Measurements from ENCODE around the gene LLPH.

LLPH gene

DNA sequence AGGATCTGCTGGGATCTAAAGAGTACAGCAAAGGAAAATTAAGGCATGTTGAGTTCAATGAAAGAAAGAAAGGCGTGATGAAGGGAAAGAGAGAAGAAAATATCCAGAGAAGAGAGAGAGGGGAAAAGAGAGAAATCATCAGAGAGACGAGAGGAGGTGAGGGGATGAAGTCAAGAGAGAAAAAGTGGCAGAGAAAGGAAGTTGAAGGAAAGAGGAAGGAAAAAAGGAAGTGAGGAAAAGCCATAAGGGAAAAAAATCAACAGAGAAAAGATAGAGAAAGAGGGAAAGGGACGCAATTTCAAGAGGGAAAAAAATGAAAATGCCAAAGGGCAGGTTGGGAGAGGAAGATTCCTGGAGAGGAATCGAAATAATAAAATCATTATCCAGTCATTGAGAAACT, 40.4 kb downstream of the LLPH start:
- no peak for DNase-seq (ENCODE audit: low read depth)

DNA sequence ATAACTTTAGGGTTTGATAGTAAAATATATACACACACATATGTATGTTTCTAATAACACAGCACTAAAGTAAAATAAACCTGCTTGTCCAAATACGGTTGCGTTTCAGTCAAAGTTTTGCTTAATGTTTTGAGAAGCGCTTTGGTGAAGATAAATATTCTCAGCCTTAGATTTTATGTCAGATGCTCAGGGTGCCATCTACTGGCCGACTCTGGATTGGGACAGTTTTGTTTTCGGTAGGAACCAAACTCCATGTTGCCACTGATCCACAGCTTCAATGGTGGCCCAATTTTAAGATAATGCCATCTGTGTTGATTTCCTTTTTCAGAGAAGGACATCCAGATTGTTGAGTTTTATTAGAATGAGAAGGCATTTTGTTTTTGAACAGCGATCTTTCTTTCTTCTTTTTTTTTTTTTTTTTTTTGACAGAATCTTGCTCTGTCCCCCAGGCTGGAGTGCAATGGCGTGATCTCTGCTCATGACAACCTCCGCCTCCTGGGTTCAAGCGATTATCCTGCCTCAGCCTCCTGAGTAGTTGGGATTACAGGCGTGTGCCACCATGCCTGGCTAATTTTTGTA, 43.1 kb downstream of the LLPH start:
- no peak for DNase-seq (ENCODE audit: low read depth)

DNA sequence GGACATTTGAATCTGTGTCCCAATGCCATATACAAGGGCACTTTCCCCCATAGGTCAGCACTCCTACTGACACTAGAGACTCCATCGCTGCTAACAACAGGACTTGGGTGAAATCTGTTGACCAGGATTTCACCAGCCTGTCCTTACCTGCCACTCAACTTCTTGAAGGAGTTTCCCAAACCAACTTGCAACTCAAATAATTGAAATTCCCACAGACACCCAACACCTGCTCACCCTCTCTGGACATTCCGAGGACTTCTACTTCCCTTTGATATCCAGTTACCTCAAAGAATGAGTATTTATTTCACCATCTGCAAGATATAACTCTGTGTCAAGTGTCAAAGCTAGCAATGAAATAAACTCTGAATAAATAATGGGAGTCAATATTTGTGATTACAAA, 44.6 kb downstream of the LLPH start:
- DNase-seq (ENCODE audit: low read depth), result no peak

DNA sequence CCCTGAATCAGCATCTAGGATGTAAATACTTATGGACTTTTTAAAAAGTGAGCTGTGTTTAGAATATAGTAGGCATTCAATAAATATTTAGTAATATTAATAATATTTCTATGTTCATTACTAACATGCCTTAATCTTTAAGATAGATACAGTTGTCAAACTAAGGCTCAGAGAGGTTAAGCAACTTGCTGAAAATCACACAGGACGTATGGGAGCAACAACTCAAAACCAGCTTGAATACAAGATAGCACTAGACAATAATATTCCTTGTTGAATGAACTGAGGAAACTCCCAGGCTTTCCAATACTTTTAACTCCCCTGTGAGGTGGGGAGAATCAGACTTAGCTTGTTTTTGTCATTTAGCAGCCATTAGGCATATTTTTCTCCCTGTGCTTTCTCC, 45.3 kb downstream of the LLPH start:
- DNase-seq (ENCODE audit: low read depth), result no peak

DNA sequence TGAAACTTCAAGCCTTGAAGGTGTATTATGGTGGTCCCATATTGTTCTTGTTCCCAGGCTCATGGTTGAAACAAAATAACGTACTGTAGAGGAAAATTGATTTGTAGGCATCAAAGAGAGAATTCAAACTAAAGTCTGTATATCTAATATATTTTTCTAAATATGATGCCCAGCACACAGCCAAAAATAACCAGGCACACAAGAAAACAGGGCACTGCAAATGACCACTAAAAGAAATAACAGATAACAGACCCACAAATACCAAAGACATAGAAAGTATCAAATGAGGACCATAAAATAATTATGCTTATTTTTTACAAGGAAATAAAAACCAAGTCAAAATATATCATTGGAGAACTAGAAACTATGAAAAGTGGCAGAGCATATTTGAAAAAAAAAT, 46.8 kb downstream of the LLPH start:
- DNase-seq (ENCODE audit: low read depth), result no peak

DNA sequence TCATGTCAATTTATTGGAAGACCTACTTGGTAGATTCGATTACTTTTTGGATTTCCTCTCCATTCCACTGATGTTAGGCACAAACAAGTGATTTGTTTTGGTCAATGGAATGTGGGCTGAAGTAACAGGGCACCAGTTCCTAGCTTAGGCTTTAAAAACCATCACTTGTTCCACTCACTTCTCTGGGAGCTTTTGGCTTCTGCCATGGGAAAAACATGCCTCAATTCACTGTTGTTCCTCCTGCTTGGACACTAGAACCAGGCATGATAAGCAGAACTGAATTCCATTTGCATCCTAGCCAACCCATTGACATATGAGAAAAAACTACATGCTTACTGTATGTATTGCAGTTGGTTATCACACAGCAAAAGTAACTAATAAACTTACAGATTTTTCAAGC, 47.8 kb downstream of the LLPH start:
- DNase-seq (ENCODE audit: low read depth), result no peak

DNA sequence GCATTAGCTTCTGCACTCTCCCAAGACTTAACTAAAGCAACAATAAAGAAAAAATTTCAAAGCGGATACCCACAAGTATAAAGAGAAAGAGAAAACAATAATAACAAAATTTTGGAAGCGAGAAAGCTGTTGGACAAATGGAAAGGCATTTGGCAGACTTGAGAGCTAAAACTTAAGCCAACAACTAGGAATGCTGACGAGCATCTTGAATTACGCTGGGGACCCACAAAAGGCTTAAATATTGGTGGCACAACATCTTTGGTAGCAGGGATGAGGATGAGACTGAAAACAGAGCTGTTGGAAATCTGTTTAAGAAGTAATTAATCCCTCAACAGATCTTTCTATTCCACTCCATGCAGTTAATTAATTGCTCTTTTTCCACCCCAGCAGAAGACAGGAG, 49.8 kb downstream of the LLPH start:
- no peak for DNase-seq (ENCODE audit: low read depth)

DNA sequence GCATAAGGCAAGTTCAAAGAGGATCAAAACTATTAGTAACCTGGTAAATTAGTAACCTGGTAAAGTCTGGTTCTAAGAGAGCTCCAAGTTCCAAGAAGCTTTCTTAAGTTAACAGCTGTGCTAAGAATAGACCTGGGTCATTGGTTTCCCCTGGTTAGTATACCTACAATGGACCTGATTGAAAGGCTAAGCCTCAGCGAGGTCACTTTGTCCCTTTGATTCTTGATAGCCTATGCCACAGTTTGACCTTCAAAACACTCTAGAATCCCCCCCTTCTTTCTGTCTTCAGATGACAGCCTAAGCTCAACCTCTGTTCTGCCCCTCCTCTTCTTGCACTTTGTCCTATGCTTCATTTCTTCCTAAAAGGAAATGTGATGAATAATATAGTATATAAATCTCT, 53.0 kb downstream of the LLPH start:
- DNase-seq (ENCODE audit: low read depth), result no peak

DNA sequence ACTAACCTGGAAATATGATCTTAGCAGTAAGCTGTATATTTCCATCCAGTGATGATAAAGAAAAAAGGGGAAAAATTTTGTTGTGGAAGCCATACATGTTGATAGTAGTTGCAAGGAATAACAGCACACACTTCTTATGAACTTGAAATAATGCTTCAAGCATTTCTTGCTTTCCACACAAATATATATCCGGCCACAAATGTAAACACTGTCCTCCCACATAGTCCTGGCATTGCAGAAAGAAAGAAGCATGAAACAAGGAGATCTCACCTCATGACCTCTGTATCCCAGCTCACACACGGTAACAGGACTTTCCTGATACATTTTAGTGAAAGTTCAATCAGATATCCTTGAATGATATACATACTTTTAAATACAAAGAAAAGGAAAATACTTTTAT, 56.0 kb downstream of the LLPH start:
- DNase-seq (ENCODE audit: low read depth), result no peak

DNA sequence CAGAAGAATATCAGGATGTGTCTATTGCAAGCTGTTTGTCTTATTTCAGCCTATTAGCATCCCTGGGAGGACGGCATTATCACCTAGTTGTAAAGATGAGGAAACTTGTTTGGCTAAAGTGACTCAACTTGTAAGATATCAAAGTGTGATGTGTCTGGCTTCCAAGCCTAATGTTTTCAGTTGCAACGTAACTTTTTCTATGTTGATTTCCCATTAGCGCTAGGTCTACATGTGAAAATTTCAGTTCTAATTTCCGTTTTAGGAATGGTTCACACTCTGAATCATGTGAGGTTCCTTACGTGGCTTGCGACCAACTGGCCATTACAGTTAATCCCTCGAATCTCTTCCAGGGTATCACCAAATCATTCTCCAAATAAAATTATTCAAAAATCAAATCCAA, 58.0 kb downstream of the LLPH start:
- no peak for DNase-seq (ENCODE audit: low read depth)

DNA sequence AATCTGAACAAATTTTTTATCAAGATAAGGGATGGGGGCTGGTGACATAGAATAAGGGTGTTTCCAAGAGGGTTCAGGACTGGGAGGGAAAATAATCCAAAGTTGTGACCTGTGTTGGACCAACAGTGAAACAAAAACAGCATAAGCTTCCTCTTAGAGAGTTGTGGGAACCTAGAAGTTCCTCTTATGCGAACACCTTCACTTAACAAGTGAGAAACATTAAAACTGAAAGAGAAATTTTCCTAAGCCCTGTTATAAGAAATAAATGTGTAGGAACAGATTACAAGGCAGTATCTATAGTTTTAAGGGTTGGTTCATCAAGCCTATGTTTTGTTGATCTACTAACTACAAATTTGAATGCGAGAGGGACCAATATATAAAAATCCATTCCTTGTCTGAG, 58.4 kb downstream of the LLPH start:
- no peak for DNase-seq (ENCODE audit: low read depth)

DNA sequence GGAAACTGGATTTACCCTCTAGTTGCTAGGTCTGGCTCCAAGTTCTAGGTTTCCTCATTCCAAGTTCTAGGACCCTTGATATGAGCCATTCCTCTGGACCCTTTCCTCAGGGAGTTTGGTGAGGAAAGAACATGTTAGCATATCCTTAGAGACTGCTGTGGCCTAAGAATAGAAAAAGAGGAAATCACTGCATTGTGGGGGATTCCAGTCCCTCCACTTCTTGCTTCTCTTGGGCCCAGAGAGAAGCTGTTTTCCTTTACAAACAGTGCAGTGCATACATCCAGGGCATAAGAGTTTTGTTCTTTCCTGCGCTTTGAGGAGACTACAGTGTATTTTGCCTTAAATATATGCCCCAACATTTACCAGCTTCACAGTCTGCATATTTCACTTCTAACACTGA, 59.0 kb downstream of the LLPH start:
- no peak for DNase-seq (ENCODE audit: low read depth)

DNA sequence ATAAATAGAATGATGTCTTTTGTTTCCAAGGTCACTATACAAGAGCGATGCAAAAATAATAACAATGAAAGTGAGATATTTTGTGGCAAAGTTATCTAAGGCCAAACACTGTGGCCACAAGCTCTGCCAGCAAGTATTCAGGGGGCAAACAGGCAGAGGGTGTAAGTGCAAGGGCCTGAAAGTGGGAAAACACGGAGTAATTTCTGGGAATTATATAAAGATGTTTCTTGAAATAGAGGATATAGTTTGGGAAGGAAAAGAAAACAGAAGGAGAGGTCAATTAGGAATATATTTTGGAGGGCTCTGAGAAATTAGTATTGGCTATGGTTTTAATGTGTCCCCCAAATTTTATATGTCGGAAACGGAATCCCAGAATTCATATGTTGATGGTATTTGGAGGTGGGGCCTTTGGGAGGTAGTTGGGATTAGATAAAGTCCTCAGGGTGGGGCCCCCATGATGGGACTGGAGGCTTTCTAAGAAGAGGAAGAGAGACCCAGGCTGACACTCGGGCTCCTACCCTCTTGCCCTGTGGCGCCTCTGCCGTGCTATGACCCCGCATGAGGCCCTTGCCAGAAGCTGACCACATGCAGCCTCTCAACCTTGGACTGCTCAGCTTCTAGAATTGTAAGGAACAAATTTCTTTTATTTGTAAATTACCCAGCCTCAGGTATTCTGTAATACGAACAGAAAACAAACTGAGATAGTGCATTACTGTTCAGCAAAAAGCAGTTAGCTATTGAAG, 60.0 kb downstream of the LLPH start:
- no peak for DNase-seq (ENCODE audit: low read depth)

DNA sequence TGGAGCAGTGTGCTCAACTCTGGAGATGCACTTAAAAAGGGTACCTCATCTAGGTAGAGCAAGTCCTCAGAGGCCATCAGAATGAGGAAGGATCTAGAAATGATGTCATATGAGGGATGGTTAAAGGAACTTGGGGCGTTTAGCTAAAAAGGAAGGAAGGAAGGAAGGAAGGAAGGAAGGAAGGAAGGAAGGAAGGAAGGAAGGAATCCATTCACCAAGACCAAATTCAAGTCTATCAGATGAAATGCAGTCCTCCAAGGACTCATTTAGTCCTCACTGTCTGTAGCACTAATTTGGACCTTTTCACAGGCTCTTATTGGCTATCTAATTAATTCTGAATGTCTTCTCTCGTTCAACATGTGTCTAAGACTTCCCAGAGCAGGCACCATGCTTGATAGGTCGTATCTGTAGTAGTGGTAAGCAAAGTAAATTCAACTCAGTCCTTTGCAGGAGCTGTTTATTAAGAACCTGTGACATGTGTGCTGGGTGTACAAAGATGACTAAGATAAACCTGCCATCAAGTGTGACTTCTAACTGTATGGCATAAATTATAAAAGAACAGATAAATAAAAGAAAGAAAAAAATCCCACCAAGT, 63.5 kb downstream of the LLPH start:
- DNase-seq (ENCODE audit: low read depth), result no peak
